ENCODE results near the gene SOBP.

The SOBP gene

DNA sequence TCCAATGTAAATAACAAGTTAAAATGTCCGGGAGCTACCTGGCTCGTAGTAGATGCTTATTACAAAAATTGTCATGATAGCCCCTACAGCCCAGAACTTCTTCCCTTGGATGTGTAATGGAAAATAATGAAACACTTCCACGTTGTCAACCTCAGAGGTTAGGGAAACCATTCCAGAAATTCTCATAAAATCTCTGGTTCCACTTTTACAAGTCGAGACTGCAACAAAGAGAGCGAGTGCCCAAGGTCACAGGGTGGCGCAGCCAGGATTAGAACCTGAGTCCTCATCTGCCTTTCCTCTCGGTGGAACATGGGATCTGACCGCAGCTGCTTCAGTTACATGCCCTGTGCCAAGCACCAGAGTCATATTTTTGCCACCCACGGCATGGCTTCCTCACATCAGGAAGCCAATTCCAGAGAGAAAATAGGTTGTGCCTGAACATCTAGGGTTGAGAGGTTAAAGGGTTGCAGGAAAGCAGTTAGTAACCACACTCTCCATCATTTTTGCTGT is 157.6 kb downstream of the SOBP start:
- no peak for DNase-seq (ENCODE audit: low read depth)
- TF ChIP-seq, protein P1, sequence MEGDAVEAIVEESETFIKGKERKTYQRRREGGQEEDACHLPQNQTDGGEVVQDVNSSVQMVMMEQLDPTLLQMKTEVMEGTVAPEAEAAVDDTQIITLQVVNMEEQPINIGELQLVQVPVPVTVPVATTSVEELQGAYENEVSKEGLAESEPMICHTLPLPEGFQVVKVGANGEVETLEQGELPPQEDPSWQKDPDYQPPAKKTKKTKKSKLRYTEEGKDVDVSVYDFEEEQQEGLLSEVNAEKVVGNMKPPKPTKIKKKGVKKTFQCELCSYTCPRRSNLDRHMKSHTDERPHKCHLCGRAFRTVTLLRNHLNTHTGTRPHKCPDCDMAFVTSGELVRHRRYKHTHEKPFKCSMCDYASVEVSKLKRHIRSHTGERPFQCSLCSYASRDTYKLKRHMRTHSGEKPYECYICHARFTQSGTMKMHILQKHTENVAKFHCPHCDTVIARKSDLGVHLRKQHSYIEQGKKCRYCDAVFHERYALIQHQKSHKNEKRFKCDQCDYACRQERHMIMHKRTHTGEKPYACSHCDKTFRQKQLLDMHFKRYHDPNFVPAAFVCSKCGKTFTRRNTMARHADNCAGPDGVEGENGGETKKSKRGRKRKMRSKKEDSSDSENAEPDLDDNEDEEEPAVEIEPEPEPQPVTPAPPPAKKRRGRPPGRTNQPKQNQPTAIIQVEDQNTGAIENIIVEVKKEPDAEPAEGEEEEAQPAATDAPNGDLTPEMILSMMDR (conservative IDR thresholded peaks at IDR 0.05; ENCODE audit: control insufficient read depth, insufficient read depth, low read depth, low read length), result no peak
- no peak overlapping the region for H3K4me3 ChIP-seq (ENCODE audit: control insufficient read depth, low read depth, low read length)

DNA sequence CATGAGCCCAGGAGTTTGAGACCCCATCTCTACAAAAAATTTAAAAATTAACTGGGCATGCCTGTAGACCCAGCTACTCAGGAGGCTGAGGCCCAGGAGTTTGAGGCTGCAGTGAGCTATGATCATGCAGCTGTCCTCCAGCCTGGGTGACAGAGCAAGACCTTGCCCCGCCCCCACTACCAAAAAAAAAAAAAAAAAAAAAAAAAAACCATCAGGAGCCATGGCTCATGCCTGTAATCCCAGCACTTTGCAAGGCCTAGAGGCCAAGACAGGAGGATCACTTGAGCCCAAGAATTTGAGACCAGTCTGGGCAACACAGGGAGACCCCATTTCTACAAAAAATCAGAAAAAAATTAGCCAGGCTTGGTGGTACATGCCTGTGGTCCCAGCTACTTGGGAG is 159.1 kb downstream of the SOBP start:
- no peak for DNase-seq (ENCODE audit: low read depth)
- H3K4me3 ChIP-seq (ENCODE audit: control insufficient read depth, low read depth, low read length), result no peak overlapping the region
- TF ChIP-seq, protein P1 (conservative IDR thresholded peaks at IDR 0.05; ENCODE audit: control insufficient read depth, insufficient read depth, low read depth, low read length), result no peak

DNA sequence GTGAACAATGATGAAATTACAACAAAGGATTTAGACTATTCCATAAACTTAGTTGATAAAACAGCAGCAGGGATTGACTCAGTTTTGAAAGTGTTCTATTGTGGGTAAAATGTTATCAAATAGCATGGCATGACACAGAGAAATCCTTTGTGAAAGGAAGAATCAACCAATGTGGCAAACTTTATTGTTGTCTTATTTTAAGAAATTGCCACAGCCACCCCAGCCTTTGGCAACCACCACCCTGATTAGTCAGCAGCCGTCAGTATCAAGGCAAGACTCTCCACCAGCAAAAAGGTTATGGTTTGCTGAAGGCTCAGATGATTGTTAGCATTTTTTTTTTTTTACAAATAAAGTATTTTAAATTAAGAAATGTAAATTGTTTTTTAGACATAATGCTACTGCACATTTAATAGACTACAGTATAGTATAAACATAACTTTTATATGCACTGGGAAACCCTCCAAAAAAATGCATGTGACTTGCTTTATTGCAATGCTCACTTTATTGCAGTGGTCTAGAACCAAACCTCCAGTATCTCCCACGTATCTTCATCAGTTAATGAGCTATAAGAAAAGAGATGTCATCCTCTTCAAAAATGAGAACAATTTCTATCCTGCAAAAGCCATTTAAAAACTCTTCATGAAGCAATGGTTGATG is 162.7 kb downstream of the SOBP start:
- TF ChIP-seq, protein P1 (conservative IDR thresholded peaks at IDR 0.05; ENCODE audit: control insufficient read depth, insufficient read depth, low read depth, low read length), result no peak
- no peak for DNase-seq (ENCODE audit: low read depth)

DNA sequence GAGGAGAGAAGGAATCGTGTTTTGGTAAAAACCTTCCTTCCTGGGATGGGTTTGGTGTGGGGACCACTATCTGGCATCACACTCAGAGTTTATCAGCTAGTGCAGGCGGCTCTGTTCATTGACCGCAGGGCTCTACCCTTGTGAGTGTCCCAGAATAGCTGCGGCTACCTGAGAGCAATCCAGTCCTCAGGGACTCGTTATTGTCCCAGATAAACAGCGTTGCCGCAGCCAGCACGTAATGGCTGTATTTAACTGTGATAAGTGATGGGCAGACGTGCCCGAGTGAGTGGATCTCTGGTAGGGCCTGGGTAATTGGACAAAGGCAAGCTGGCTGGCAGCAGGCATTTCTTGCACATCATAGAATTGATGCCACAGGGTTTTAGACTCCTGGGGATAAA is 163.3 kb downstream of the SOBP start:
- H3K4me3 ChIP-seq (ENCODE audit: control insufficient read depth, low read depth, low read length), result no peak overlapping the region
- TF ChIP-seq, protein P1 (conservative IDR thresholded peaks at IDR 0.05; ENCODE audit: control insufficient read depth, insufficient read depth, low read depth, low read length), result no peak
- DNase-seq (ENCODE audit: low read depth), result no peak

More for the DNA sequence above, 162.7 kb downstream of the SOBP start:
- no peak overlapping the region for H3K4me3 ChIP-seq (ENCODE audit: control insufficient read depth, low read depth, low read length)

DNA sequence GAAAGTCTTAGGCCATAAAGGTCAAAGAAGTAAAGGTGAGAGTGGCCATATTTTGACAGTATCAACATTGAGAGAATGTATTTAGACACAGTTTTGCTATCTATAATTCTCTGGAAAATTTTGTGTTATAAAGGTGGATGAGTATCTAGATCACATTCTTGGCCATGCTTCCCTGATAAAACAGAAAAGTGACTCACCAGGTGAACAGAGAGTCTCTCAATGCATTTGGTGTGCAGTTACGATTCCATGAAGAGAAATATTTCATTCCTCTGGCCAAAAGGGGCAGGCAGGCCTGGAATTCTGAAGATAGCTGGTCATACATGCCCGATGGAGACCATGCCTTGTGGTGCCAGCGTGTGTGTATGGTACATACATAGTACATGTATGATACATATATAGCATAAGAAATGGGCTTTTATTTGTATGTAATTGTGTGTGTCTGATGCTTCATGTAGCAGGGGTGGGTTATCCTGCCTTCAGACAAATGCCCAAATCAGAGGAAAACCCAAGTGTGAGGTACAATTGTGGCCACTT is 164.0 kb downstream of the SOBP start:
- TF ChIP-seq, protein P1 (conservative IDR thresholded peaks at IDR 0.05; ENCODE audit: control insufficient read depth, insufficient read depth, low read depth, low read length), result no peak
- no peak for DNase-seq (ENCODE audit: low read depth)
- H3K4me3 ChIP-seq (ENCODE audit: control insufficient read depth, low read depth, low read length), result no peak overlapping the region

DNA sequence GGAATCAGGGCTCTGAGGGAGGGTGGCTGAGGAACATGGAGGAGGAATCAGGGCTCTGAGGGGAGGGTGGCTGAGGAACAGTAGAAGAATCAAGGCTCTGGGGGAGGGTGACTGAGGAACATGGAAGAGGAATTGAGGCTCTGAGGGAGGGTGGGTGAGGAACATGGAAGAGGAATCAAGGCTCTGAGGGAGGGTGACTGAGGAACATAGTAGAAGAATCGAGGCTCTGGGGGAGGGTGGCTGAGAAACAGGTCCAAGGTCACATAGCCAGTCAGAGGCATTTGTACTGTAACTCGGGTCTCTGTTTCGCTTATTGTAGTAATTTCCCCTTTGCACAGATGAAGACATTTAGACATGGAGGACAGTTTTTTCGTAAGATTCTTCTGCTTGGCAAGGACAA is 164.8 kb downstream of the SOBP start:
- no peak overlapping the region for H3K4me3 ChIP-seq (ENCODE audit: control insufficient read depth, low read depth, low read length)
- DNase-seq (ENCODE audit: low read depth), result no peak
- TF ChIP-seq, protein P1 (conservative IDR thresholded peaks at IDR 0.05; ENCODE audit: control insufficient read depth, insufficient read depth, low read depth, low read length), result no peak
